Esophagus muscularis mucosa (tissue), 4 donors: Measurements from ENCODE around the gene PRKAG2. TPM values are rescaled to one million over a fixed set of nuclear protein-coding genes. Genes with fewer than 3 reads are reported as not detected.

Experiments
- DNase-seq: peaks from one replicate; pipeline ENCODE4 v3.0.0-alpha.2; 2017; ENCODE audit errors: extremely low spot score
- H3K27ac ChIP-seq, 4 donors: fragments of 200-600 bp; sonication (generic); replicated peaks in 1 of 4; 1 replicate in 3 of 4; 2 replicates in 1 of 4; pipeline ENCODE4 v1.5.1; 2016 to 2019; ENCODE audit warnings: mild to moderate bottlenecking in 1 of 4
- H3K27me3 ChIP-seq, 4 donors: fragments of 200-600 bp; sonication (generic); one replicate each; pipeline versions ENCODE4 v1.5.1 to v1.6.0; 2016 to 2019
- H3K36me3 ChIP-seq, 4 donors: fragments of 200-600 bp; sonication (generic); one replicate each; pipeline ENCODE4 v1.5.1; 2016 to 2019
- H3K4me1 ChIP-seq, 4 donors: fragments of 200-600 bp; sonication (generic); one replicate each; pipeline ENCODE4 v1.5.1; 2016 to 2019
- H3K4me3 ChIP-seq, 4 donors: fragments of 200-600 bp; sonication (generic); 1 replicate in 2 of 4; 2 replicates in 2 of 4; pipeline ENCODE4 v1.5.1; 2016 to 2019; ENCODE audit warnings: mild to moderate bottlenecking in 4 of 4, moderate library complexity in 1 of 4
- H3K9me3 ChIP-seq, 4 donors: fragments of 200-600 bp; sonication (generic); 1 replicate in 3 of 4; 2 replicates in 1 of 4; pipeline ENCODE4 v1.5.1; 2016 to 2019
- CTCF ChIP-seq, 3 experiments: fragments of 200-600 bp in 2 of 3; fragments of 450-650 bp in 1 of 3; sonication (generic) in 2 of 3; IDR thresholded peaks; one replicate each; pipeline ENCODE4 v1.5.1; 2017 to 2019; ENCODE audit warnings: antibody characterized with exemption in 3 of 3, mild to moderate bottlenecking in 2 of 3, moderate library complexity in 1 of 3
- EP300 ChIP-seq: sonication (generic); formaldehyde crosslinking; IDR thresholded peaks from one replicate; pipeline ENCODE4 v1.6.1; 2017; ENCODE audit warnings: antibody characterized with exemption
- POLR2A ChIP-seq: fragments of 450-650 bp; IDR thresholded peaks from one replicate; pipeline ENCODE4 v1.6.1; 2017; ENCODE audit warnings: antibody characterized with exemption, moderate library complexity, mild to moderate bottlenecking, low read depth
- POLR2AphosphoS5 ChIP-seq, 2 donors: sonication (generic); formaldehyde crosslinking; IDR thresholded peaks; one replicate each; pipeline ENCODE4 v1.6.1; 2017; ENCODE audit warnings: antibody characterized with exemption in 2 of 2
- WGBS: methylation state at CpG from one replicate; pipeline ENCODE4 v1.1.5; 2018; 5-methylcytosine and 5-hydroxymethylcytosine counted together
- intact Hi-C: fragments of 100-400 bp; cut with DNase I; formaldehyde crosslinking; loops from one replicate; pipeline ENCODE4 v1.15.1; 2023
- total RNA-seq, 4 donors: library from RNA; depleted of rRNA; stranded (reverse); fragments of >200 nt; gene quantifications; one replicate each; pipeline versions ENCODE4 v1.1.0 to v1.2.1, GENCODE V29; 2016

Gene PRKAG2
- total RNA-seq, 4 donors from 2014 or later: 51.3 to 97.2 (median 77.5) TPM

- H3K36me3 ChIP-seq: peaks cover 0 to 8% (median 0%) of the 10 kb centered on the region in 4 donors
- TF ChIP-seq POLR2A (no peak), CTCF (IDR thresholded peaks at IDR 0.05) (no peak), EP300 (no peak), POLR2AphosphoS5 (IDR thresholded peaks at IDR 0.05) (no peak)
- peaks cover 0 to 3% (median 0%) of the 10 kb centered on the region in 4 donors for H3K4me1 ChIP-seq
- no peak overlapping the region for H3K4me3 ChIP-seq
- H3K9me3 ChIP-seq: no peaks in the 10 kb centered on the region
- intact Hi-C loops: no loop called here
- 95% methylated on average over 10 of the region's 15 CpGs for WGBS
- H3K27me3 ChIP-seq: no peaks in the 10 kb centered on the region
- no peak for DNase-seq
- no peak overlapping the region for H3K27ac ChIP-seq
These were observed 16.8 kb downstream of the PRKAG2 start for GRCh38 chr7:151859948-151860685.

- Histone ChIP-seq H3K36me3 (peaks cover 0 to 8% (median 0%) of the 10 kb centered on the region in 4 donors), H3K9me3 (no peaks in the 10 kb centered on the region), H3K4me3 (no peak overlapping the region), H3K27me3 (no peaks in the 10 kb centered on the region), H3K4me1 (peaks cover 0 to 5% (median 2%) of the 10 kb centered on the region in 4 donors), H3K27ac (no peak overlapping the region)
- WGBS: 88% methylated on average over 21 of the region's 28 CpGs
- DNase-seq: no peak
- TF ChIP-seq POLR2AphosphoS5 (IDR thresholded peaks at IDR 0.05) (no peak), EP300 (no peak), POLR2A (no peak), CTCF (IDR thresholded peaks at IDR 0.05) (no peak)
- intact Hi-C loops: no loop called here
These were observed 17.6 kb downstream of the PRKAG2 start for GRCh38 chr7:151859111-151859947.

GRCh38 chr7:151858456-151858855 is 18.5 kb downstream of the PRKAG2 start:
- no peak for DNase-seq
- no peaks in the 10 kb centered on the region for H3K27me3 ChIP-seq
- no peak overlapping the region for H3K4me3 ChIP-seq
- TF ChIP-seq CTCF (IDR thresholded peaks at IDR 0.05): no peak
- TF ChIP-seq POLR2AphosphoS5 (IDR thresholded peaks at IDR 0.05): no peak
- TF ChIP-seq POLR2A: no peak
- no peak for TF ChIP-seq EP300
- no peak overlapping the region for H3K27ac ChIP-seq
- 82% methylated on average over 5 of the region's 5 CpGs for WGBS
- peaks cover 0 to 8% (median 2%) of the 10 kb centered on the region in 4 donors for H3K4me1 ChIP-seq
- H3K9me3 ChIP-seq: no peaks in the 10 kb centered on the region
- H3K36me3 ChIP-seq: peaks cover 0 to 8% (median 0%) of the 10 kb centered on the region in 4 donors
- intact Hi-C loops: no loop called here

GRCh38 chr7:151857866-151858450 is 19.0 kb downstream of the PRKAG2 start:
- Histone ChIP-seq H3K4me1 (peaks cover 0 to 8% (median 2%) of the 10 kb centered on the region in 4 donors), H3K9me3 (no peaks in the 10 kb centered on the region), H3K36me3 (peaks cover 0 to 8% (median 0%) of the 10 kb centered on the region in 4 donors), H3K27me3 (no peaks in the 10 kb centered on the region), H3K27ac (no peak overlapping the region), H3K4me3 (no peak overlapping the region)
- intact Hi-C loops: no loop called here
- TF ChIP-seq POLR2AphosphoS5 (IDR thresholded peaks at IDR 0.05) (no peak), POLR2A (no peak), EP300 (no peak), CTCF (IDR thresholded peaks at IDR 0.05) (no peak)
- WGBS: 65% methylated on average over 7 of the region's 7 CpGs
- DNase-seq: no peak
